Common myeloid progenitor, CD34-positive (primary cell): ENCODE measurements around the gene CNTNAP5.
"Not testable (repeated sequence)": the region's sequence is repeated elsewhere in the genome, so short reads cannot be mapped to it uniquely, and the experiment has no call there.

Experiments used
- CTCF ChIA-PET: fragments of 350-600 bp; sonication (Branson Sonifier 250); formaldehyde crosslinking; loops from one replicate; lab custom pipeline; 2021; ENCODE audit warnings: antibody characterized with exemption; lab: Charles Lee
- POLR2A ChIA-PET: fragments of 350-600 bp; sonication (Branson Sonifier 250); formaldehyde crosslinking; loops from one replicate; lab custom pipeline; 2021; ENCODE audit warnings: antibody characterized with exemption; lab: Charles Lee
- DNase-seq, 3 donors: peaks; one replicate each; pipeline versions ENCODE4 v3.0.0 to v3.0.0-alpha.2; 2013
- H3K27ac ChIP-seq, 2 experiments: 1 replicate in 1 of 2; 2 replicates in 1 of 2; pipeline ENCODE4 v1.7.0; 2013; ENCODE audit warnings: inconsistent platforms in 2 of 2, low read length in 2 of 2, mild to moderate bottlenecking in 2 of 2, low read depth in 1 of 2, moderate library complexity in 1 of 2; ENCODE audit not compliant: severe bottlenecking in 2 of 2, insufficient read depth in 1 of 2, poor library complexity in 1 of 2
- H3K27me3 ChIP-seq, 5 experiments: replicated peaks in 2 of 5; 1 replicate in 3 of 5; 2 replicates in 2 of 5; pipeline versions ENCODE4 v1.6.1 to v1.7.0; 2013; ENCODE audit warnings: low read length in 4 of 5, mild to moderate bottlenecking in 2 of 5, moderate library complexity in 2 of 5, inconsistent platforms in 1 of 5; ENCODE audit not compliant: insufficient read depth in 5 of 5, control insufficient read depth in 4 of 5
- H3K36me3 ChIP-seq, 4 experiments: 1 replicate in 2 of 4; 2 replicates in 2 of 4; pipeline versions ENCODE4 v1.6.1 to v1.7.0; 2013; ENCODE audit warnings: low read length in 3 of 4, control low read depth in 1 of 4, mild to moderate bottlenecking in 1 of 4; ENCODE audit not compliant: control insufficient read depth in 4 of 4, insufficient read depth in 4 of 4
- H3K4me1 ChIP-seq, 4 experiments: 1 replicate in 3 of 4; 2 replicates in 1 of 4; pipeline versions ENCODE4 v1.6.1 to v1.7.1; 2013; ENCODE audit warnings: low read length in 3 of 4, mild to moderate bottlenecking in 3 of 4, control low read depth in 1 of 4, inconsistent platforms in 1 of 4, moderate library complexity in 1 of 4; ENCODE audit not compliant: control insufficient read depth in 4 of 4, insufficient read depth in 4 of 4; ENCODE audit errors: control extremely low read depth in 1 of 4
- H3K4me3 ChIP-seq, 7 experiments: 1 replicate in 4 of 7; 2 replicates in 3 of 7; pipeline versions ENCODE4 v1.5.1 to v1.7.0; 2013; ENCODE audit warnings: mild to moderate bottlenecking in 7 of 7, low read length in 6 of 7, moderate library complexity in 6 of 7, inconsistent platforms in 2 of 7, low read depth in 2 of 7, control low read depth in 1 of 7; ENCODE audit not compliant: insufficient read depth in 4 of 7, control insufficient read depth in 1 of 7; ENCODE audit errors: extremely low read depth in 1 of 7
- H3K9me3 ChIP-seq, 5 experiments: 1 replicate in 4 of 5; 2 replicates in 1 of 5; pipeline versions ENCODE4 v1.6.1 to v1.7.1; 2013; ENCODE audit warnings: low read length in 4 of 5, mild to moderate bottlenecking in 2 of 5, inconsistent platforms in 1 of 5, low read depth in 1 of 5, moderate library complexity in 1 of 5; ENCODE audit not compliant: control insufficient read depth in 4 of 5, insufficient read depth in 2 of 5; ENCODE audit errors: control extremely low read depth in 1 of 5
- WGBS: methylation state at CpG from one replicate; pipeline ENCODE4 v1.1.5; 2013; ENCODE audit not compliant: insufficient coverage; 5-methylcytosine and 5-hydroxymethylcytosine counted together

The CNTNAP5 gene

DNA sequence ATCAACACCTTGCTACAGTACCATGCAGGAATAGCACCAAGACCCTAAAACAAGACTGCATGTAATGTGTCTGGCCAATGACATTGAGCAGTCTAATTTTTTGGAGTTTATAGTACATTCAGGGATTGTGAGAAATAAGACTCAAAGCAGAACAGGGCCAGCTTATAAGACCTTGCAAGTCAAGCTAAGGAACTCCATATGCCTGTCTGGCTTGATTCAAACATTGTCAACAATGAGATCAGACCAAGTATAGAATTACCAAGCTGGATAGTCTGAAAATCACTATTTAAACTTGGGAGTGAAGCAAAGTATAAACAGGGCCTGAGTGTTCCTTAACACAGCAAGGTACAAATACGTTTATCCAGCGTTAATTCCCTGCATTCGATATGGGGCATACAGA lies 370.9 kb downstream of the CNTNAP5 start:
- Histone ChIP-seq H3K27me3 (no peaks in the 10 kb centered on the region), H3K36me3 (no peaks in the 10 kb centered on the region), H3K4me1 (no peaks in the 10 kb centered on the region), H3K4me3 (no peak overlapping the region), H3K9me3 (no peaks in the 10 kb centered on the region), H3K27ac (no peak overlapping the region)
- WGBS = 67% methylated on average over 3 of the region's 3 CpGs
- no peak for DNase-seq
- ChIA-PET POLR2A (no interaction called here), CTCF (no interaction called here)

GRCh38 chr2:124402274-124402673 lies 377.2 kb downstream of the CNTNAP5 start:
- ChIA-PET POLR2A (no interaction called here), CTCF (no interaction called here)
- no peaks in the 10 kb centered on the region for H3K4me1 ChIP-seq
- no peak for DNase-seq
- H3K27me3 ChIP-seq = no peaks in the 10 kb centered on the region
- WGBS = 96% methylated on average over 3 of the region's 3 CpGs
- H3K4me3 ChIP-seq = no peak overlapping the region
- no peaks in the 10 kb centered on the region for H3K36me3 ChIP-seq
- no peak overlapping the region for H3K27ac ChIP-seq
- H3K9me3 ChIP-seq = no peaks in the 10 kb centered on the region

DNA sequence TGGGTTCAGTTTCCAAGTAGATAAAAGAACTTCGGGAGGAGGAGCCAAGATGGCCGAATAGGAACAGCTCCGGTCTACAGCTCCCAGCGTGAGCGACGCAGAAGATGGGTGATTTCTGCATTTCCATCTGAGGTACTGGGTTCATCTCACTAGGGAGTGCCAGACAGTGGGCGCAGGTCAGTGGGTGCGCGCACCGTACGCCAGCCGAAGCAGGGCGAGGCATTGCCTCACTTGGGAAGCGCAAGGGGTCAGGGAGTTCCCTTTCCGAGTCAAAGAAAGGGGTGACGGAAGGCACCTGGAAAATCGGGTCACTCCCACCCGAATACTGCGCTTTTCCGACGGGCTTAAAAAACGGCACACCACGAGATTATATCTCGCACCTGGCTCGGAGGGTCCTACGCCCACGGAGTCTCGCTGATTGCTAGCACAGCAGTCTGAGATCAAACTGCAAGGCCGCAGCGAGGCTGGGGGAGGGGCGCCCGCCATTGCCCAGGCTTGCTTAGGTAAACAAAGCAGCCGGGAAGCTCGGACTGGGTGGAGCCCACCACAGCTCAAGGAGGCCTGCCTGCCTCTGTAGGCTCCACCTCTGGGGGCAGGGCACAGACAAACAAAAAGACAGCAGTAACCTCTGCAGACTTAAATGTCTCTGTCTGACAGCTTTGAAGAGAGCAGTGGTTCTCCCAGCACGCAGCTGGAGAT lies 382.9 kb downstream of the CNTNAP5 start:
- DNase-seq, CTCF ChIA-PET, H3K27ac ChIP-seq, H3K9me3 ChIP-seq, H3K36me3 ChIP-seq, H3K27me3 ChIP-seq, H3K4me1 ChIP-seq, H3K4me3 ChIP-seq, POLR2A ChIA-PET: not testable (repeated sequence)
- WGBS = no CpG with 5 or more reads among the region's 35 CpGs

GRCh38 chr2:124424074-124424473 lies 399.0 kb downstream of the CNTNAP5 start:
- no peak overlapping the region for H3K4me3 ChIP-seq
- no peaks in the 10 kb centered on the region for H3K9me3 ChIP-seq
- 100% methylated on average over 1 of the region's 1 CpG for whole genome bisulfite sequencing
- DNase-seq = no peak
- CTCF ChIA-PET = no interaction called here
- POLR2A ChIA-PET = no interaction called here
- no peaks in the 10 kb centered on the region for H3K36me3 ChIP-seq
- no peaks in the 10 kb centered on the region for H3K4me1 ChIP-seq
- H3K27me3 ChIP-seq = no peaks in the 10 kb centered on the region
- no peak overlapping the region for H3K27ac ChIP-seq

DNA sequence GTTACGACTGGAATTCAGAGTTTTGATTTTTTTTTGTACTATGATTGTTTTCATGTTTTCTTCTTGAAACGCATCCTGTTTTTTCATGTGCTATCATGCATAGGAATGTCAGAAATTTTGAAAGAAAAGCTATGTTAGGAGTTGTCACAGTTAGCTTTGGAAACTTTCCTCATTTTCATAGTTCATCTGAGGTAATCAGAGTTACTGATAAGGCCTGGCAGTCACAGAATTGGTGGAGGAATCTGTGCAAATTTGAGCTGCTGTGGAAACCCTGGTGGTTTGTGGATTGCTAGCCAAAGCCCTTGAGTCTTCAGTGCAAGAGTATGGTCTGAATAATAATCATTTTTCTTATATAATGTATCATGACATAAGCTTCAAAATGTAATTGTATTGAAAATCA lies 401.0 kb downstream of the CNTNAP5 start:
- ChIA-PET POLR2A (no interaction called here), CTCF (interaction anchor here (0.7 kb wide), 1 partner anchor 16 kb away, joined by 4 read pairs; no protein-coding TSS in a partner anchor)
- Histone ChIP-seq H3K27ac (no peak overlapping the region), H3K4me1 (no peaks in the 10 kb centered on the region), H3K9me3 (no peaks in the 10 kb centered on the region), H3K27me3 (no peaks in the 10 kb centered on the region), H3K36me3 (no peaks in the 10 kb centered on the region), H3K4me3 (no peak overlapping the region)
- 100% methylated on average over 2 of the region's 2 CpGs for WGBS
- no peak for DNase-seq

GRCh38 chr2:124426625-124427024 lies 401.5 kb downstream of the CNTNAP5 start:
- no peaks in the 10 kb centered on the region for H3K27me3 ChIP-seq
- WGBS = 67% methylated on average over 2 of the region's 2 CpGs
- H3K4me3 ChIP-seq = no peak overlapping the region
- H3K9me3 ChIP-seq = no peaks in the 10 kb centered on the region
- CTCF ChIA-PET = no interaction called here
- no peaks in the 10 kb centered on the region for H3K4me1 ChIP-seq
- no peaks in the 10 kb centered on the region for H3K36me3 ChIP-seq
- no peak for DNase-seq
- no peak overlapping the region for H3K27ac ChIP-seq
- POLR2A ChIA-PET = no interaction called here

DNA sequence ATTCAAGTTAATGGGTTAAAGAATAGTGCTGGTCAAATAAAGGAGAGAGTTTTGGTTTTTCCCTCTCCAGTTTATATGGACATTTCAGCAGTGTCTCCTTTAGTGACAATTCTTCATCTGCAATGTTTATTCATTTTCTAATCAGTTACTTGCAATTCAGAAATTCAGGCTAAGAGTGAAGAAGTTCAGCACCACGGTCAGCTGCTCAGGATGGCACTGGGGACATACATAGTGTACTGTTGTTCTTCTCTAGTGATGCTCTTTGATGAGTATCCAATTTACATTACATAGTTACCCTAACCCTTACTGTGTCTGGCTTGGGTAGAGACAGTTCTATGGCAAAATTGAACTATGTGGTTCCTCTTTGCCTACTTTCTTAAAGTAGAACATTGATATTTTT lies 412.7 kb downstream of the CNTNAP5 start:
- Histone ChIP-seq H3K4me1 (no peaks in the 10 kb centered on the region), H3K9me3 (no peaks in the 10 kb centered on the region), H3K27ac (no peak overlapping the region), H3K4me3 (no peak overlapping the region), H3K36me3 (no peaks in the 10 kb centered on the region), H3K27me3 (no peaks in the 10 kb centered on the region)
- POLR2A ChIA-PET = no interaction called here
- DNase-seq = no peak
- CTCF ChIA-PET = no interaction called here
- no CpG with 5 or more reads among the region's 1 CpG for WGBS
